ENCODE data around the gene NCF2. TPM values are rescaled to one million over a fixed set of nuclear protein-coding genes. Genes with fewer than 3 reads are reported as not detected.

Gene NCF2
- total and polyA plus RNA-seq, 2 donors, result 5.8 to 8.6 TPM

GRCh38 chr1:183586455-183586854, 3.8 kb downstream of the NCF2 start:
- H3K4me3 ChIP-seq (ENCODE audit: low read depth, low read length), result no peak overlapping the region
- 98% methylated on average over 1 of the region's 1 CpG for WGBS
- H3K27ac ChIP-seq (ENCODE audit: low read depth), result no peak overlapping the region
- H3K36me3 ChIP-seq (ENCODE audit: insufficient read depth), result no peaks in the 10 kb centered on the region
- no peak for DNase-seq (ENCODE audit: extremely low spot score)
- H3K4me1 ChIP-seq (ENCODE audit: insufficient read depth), result no peaks in the 10 kb centered on the region

GRCh38 chr1:183585038-183585437, 5.2 kb downstream of the NCF2 start:
- DNase-seq (ENCODE audit: extremely low spot score), result no peak
- Histone ChIP-seq H3K4me3 (ENCODE audit: low read depth, low read length) (no peak overlapping the region), H3K27ac (ENCODE audit: low read depth) (no peak overlapping the region), H3K4me1 (ENCODE audit: insufficient read depth) (no peaks in the 10 kb centered on the region), H3K36me3 (ENCODE audit: insufficient read depth) (no peaks in the 10 kb centered on the region)
- 65% methylated on average over 6 of the region's 6 CpGs for WGBS

GRCh38 chr1:183584147-183584546, 6.1 kb downstream of the NCF2 start:
- no peaks in the 10 kb centered on the region for H3K36me3 ChIP-seq (ENCODE audit: insufficient read depth)
- no peak overlapping the region for H3K27ac ChIP-seq (ENCODE audit: low read depth)
- DNase-seq (ENCODE audit: extremely low spot score), result no peak
- WGBS, result 72% methylated on average over 5 of the region's 5 CpGs
- no peaks in the 10 kb centered on the region for H3K4me1 ChIP-seq (ENCODE audit: insufficient read depth)
- H3K4me3 ChIP-seq (ENCODE audit: low read depth, low read length), result no peak overlapping the region

- H3K4me1 ChIP-seq (ENCODE audit: insufficient read depth), result no peaks in the 10 kb centered on the region
- no peaks in the 10 kb centered on the region for H3K36me3 ChIP-seq (ENCODE audit: insufficient read depth)
- H3K4me3 ChIP-seq (ENCODE audit: low read depth, low read length), result no peak overlapping the region
- WGBS, result 80% methylated on average over 6 of the region's 6 CpGs
- H3K27ac ChIP-seq (ENCODE audit: low read depth), result no peak overlapping the region
- no peak for DNase-seq (ENCODE audit: extremely low spot score)
These were observed 6.8 kb downstream of the NCF2 start for GRCh38 chr1:183583466-183583865.

DNA sequence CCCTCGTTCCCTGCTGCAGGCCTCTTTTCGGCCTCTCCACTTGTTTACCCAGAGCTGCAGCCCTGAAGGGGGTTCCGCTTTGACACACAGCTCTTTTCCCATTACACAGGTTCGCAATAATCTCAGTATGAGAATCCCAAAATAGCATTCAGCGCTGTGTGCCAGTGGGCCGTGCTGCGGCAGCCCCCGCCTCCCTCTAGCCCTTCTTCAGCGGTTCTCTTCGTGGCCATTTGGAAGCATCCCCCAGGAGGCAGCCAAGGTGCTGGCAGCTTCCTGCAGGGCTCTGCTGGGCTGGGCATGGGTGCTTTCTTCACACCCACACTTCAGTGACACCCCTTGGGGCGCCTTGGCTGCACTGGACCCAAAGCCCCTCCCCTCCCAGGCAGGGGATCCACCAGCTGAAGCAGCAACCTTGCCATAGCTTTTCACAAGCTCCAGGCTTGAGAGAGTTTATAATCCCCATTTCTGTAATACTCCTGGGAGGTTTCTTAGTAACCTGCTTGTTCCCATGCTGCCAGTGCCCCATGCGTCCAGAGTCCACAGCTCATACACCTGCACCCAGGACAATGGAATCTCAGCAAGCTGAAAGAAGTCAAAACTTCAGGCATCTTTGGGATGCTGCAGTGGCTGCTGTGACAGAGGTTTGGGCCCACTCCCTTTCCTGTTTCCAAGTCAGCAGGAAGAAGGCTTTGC, 8.1 kb downstream of the NCF2 start:
- Histone ChIP-seq H3K27ac (ENCODE audit: low read depth) (no peak overlapping the region), H3K4me3 (ENCODE audit: low read depth, low read length) (no peak overlapping the region), H3K36me3 (ENCODE audit: insufficient read depth) (no peaks in the 10 kb centered on the region), H3K4me1 (ENCODE audit: insufficient read depth) (no peaks in the 10 kb centered on the region)
- 86% methylated on average over 12 of the region's 12 CpGs for WGBS
- no peak for DNase-seq (ENCODE audit: extremely low spot score)

DNA sequence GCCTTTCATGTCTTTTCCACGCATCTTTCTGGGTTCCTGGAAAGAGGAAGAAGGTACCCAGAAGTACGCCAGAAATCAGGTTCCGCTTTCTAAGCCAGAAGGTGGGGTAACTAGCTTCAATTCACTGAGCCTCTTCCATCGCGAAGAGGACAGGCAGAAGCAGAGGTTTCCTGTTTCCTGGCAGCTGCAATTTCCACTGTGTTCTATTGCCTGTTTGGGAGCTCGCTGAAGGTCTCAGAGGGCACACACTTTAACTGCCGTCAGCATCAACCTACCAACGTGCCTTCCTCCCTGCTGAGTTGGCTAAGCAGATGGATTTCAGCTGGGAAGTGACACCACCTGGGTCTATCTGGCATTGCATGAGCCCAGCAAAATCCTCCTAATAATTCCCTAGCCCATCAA, 10.0 kb downstream of the NCF2 start:
- Histone ChIP-seq H3K27ac (ENCODE audit: low read depth) (no peak overlapping the region), H3K4me3 (ENCODE audit: low read depth, low read length) (no peak overlapping the region), H3K4me1 (ENCODE audit: insufficient read depth) (no peaks in the 10 kb centered on the region), H3K36me3 (ENCODE audit: insufficient read depth) (no peaks in the 10 kb centered on the region)
- 38% methylated on average over 8 of the region's 8 CpGs for WGBS
- no peak for DNase-seq (ENCODE audit: extremely low spot score)

GRCh38 chr1:183578856-183579255, 11.4 kb downstream of the NCF2 start:
- DNase-seq (ENCODE audit: extremely low spot score), result no peak
- Histone ChIP-seq H3K4me1 (ENCODE audit: insufficient read depth) (no peaks in the 10 kb centered on the region), H3K27ac (ENCODE audit: low read depth) (no peak overlapping the region), H3K4me3 (ENCODE audit: low read depth, low read length) (no peak overlapping the region), H3K36me3 (ENCODE audit: insufficient read depth) (no peaks in the 10 kb centered on the region)
- WGBS, result 72% methylated on average over 2 of the region's 2 CpGs

GRCh38 chr1:183577897-183578465, 12.3 kb downstream of the NCF2 start:
- 87% methylated on average over 7 of the region's 7 CpGs for WGBS
- Histone ChIP-seq H3K36me3 (ENCODE audit: insufficient read depth) (no peaks in the 10 kb centered on the region), H3K27ac (ENCODE audit: low read depth) (no peak overlapping the region), H3K4me1 (ENCODE audit: insufficient read depth) (no peaks in the 10 kb centered on the region), H3K4me3 (ENCODE audit: low read depth, low read length) (no peak overlapping the region)
- no peak for DNase-seq (ENCODE audit: extremely low spot score)

GRCh38 chr1:183576537-183576936, 13.7 kb downstream of the NCF2 start:
- Histone ChIP-seq H3K27ac (ENCODE audit: low read depth) (no peak overlapping the region), H3K4me1 (ENCODE audit: insufficient read depth) (no peaks in the 10 kb centered on the region), H3K36me3 (ENCODE audit: insufficient read depth) (no peaks in the 10 kb centered on the region), H3K4me3 (ENCODE audit: low read depth, low read length) (no peak overlapping the region)
- DNase-seq (ENCODE audit: extremely low spot score), result no peak
- 69% methylated on average over 8 of the region's 8 CpGs for WGBS

- Histone ChIP-seq H3K4me3 (ENCODE audit: low read depth, low read length) (no peak overlapping the region), H3K27ac (ENCODE audit: low read depth) (no peak overlapping the region), H3K36me3 (ENCODE audit: insufficient read depth) (no peaks in the 10 kb centered on the region), H3K4me1 (ENCODE audit: insufficient read depth) (no peaks in the 10 kb centered on the region)
- 86% methylated on average over 5 of the region's 5 CpGs for WGBS
- DNase-seq (ENCODE audit: extremely low spot score), result no peak
These were observed 14.7 kb downstream of the NCF2 start for GRCh38 chr1:183575606-183576005.

GRCh38 chr1:183572721-183573120, 17.5 kb downstream of the NCF2 start:
- no peaks in the 10 kb centered on the region for H3K36me3 ChIP-seq (ENCODE audit: insufficient read depth)
- no peaks in the 10 kb centered on the region for H3K4me1 ChIP-seq (ENCODE audit: insufficient read depth)
- H3K4me3 ChIP-seq (ENCODE audit: low read depth, low read length), result no peak overlapping the region
- WGBS, result 80% methylated on average over 1 of the region's 1 CpG
- no peak for DNase-seq (ENCODE audit: extremely low spot score)
- H3K27ac ChIP-seq (ENCODE audit: low read depth), result no peak overlapping the region

DNA sequence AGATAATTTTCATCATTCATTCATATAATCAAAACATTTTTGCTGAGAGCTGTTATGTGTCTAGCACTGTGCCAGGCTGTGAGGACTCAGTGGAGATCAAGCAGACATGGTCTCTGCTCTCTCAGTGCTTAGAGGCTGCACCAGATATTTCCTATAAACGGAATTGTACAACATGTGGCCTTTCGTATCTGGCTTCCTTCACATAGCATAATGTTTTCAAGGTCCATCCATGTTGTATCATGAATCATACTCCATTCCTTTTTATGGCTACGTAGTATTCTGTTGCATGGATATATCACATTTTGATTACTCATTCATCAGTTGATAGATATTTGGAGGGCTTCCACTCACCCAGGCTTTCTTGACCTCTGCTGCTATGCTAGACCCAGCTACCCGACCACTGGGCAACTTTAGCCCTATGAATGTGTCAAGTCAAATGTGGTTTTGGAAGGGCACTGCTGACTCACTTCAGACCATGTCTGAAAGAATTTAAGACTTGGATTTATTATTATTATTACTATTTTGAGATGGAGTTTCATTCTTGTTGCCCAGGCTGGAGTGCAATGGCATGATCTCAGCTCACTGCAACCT, 18.5 kb downstream of the NCF2 start:
- H3K36me3 ChIP-seq (ENCODE audit: insufficient read depth), result no peaks in the 10 kb centered on the region
- H3K4me1 ChIP-seq (ENCODE audit: insufficient read depth), result no peaks in the 10 kb centered on the region
- no peak overlapping the region for H3K4me3 ChIP-seq (ENCODE audit: low read depth, low read length)
- no peak for DNase-seq (ENCODE audit: extremely low spot score)
- 91% methylated on average over 4 of the region's 4 CpGs for WGBS
- no peak overlapping the region for H3K27ac ChIP-seq (ENCODE audit: low read depth)

DNA sequence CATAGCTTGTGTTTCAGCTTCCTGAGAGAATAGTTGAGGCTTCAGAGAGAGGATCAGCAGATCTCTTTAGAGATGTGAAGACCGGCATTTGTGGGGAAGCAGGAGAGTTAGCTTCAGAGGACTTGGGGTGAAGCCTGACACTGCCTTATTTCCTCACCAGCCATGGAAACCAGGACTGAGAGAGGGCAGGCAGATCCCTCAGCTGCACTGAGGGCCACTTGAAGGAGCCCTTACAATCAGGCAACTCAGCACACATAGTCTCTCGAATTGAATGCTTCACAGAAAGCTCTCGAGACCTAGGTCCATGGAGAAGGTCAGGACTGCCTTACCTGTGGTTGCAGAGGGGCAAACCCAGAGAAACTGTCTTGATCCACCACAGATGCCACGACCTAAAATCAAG, 19.8 kb downstream of the NCF2 start:
- 78% methylated on average over 4 of the region's 4 CpGs for WGBS
- H3K27ac ChIP-seq (ENCODE audit: low read depth), result no peak overlapping the region
- no peak overlapping the region for H3K4me3 ChIP-seq (ENCODE audit: low read depth, low read length)
- H3K36me3 ChIP-seq (ENCODE audit: insufficient read depth), result no peaks in the 10 kb centered on the region
- DNase-seq (ENCODE audit: extremely low spot score), result no peak
- H3K4me1 ChIP-seq (ENCODE audit: insufficient read depth), result no peaks in the 10 kb centered on the region

DNA sequence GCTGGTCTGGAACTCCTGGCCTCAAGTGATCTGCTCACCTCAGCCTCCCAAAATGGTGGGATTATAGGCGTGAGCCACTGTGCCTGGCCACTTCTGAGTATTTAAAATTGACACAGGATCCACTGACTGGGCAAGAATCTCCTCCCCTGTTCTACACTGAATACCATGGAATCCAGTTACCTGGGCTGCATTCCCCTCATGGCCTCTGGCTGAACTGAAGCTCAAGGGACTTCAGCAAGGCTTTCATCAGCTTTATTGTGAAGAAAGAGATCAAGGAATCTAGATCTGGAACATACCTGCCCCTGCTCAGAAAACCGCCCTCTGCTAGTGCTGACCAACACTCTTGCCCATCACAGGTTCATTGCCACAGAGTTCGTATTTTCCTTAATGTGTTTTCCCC, 20.5 kb downstream of the NCF2 start:
- DNase-seq (ENCODE audit: extremely low spot score), result no peak
- no peaks in the 10 kb centered on the region for H3K4me1 ChIP-seq (ENCODE audit: insufficient read depth)
- no peaks in the 10 kb centered on the region for H3K36me3 ChIP-seq (ENCODE audit: insufficient read depth)
- no peak overlapping the region for H3K4me3 ChIP-seq (ENCODE audit: low read depth, low read length)
- WGBS, result 93% methylated on average over 3 of the region's 3 CpGs
- H3K27ac ChIP-seq (ENCODE audit: low read depth), result no peak overlapping the region
